Endothelial cell of umbilical vein (primary cell): ENCODE results near the gene SPATA6L. TPM values are rescaled to one million over a fixed set of nuclear protein-coding genes. Genes with fewer than 3 reads are reported as not detected.

ENCODE experiments used
- BruUV-seq: library from RNA; stranded (reverse); fragments of 400-500 nt; replicated peaks from 2 replicates; lab custom pipeline; 2021; lab: Mats Ljungman, UMichigan
- CTCF ChIA-PET: fragments of 300-600, 350-600 bp; sonication (Branson Sonifier 250); formaldehyde crosslinking; loops from one replicate; lab custom pipeline; 2021; ENCODE audit warnings: antibody characterized with exemption, inconsistent platforms; lab: Charles Lee
- POLR2A ChIA-PET: fragments of 300-600, 350-600 bp; sonication (Branson Sonifier 250); formaldehyde crosslinking; loops from one replicate; lab custom pipeline; 2021; ENCODE audit warnings: antibody characterized with exemption, inconsistent platforms; lab: Charles Lee
- DNase-seq: peaks from one replicate; pipeline ENCODE4 v3.0.0-alpha.2; 2011; ENCODE audit warnings: low read depth, low spot score
- FAIRE-seq: peaks from 2 replicates; lab custom pipeline; 2011; peaks lifted over from hg19 to GRCh38; lab: Jason Lieb, UNC
- H2AFZ ChIP-seq: 2 replicates; pipeline ENCODE4 v1.6.0; 2012; ENCODE audit warnings: low read depth, low read length, control low read depth, inconsistent platforms
- H3K27ac ChIP-seq: 2 replicates; pipeline ENCODE4 v1.5.1; 2011; ENCODE audit warnings: low read depth, mild to moderate bottlenecking, control low read depth, low read length, moderate library complexity; ENCODE audit not compliant: insufficient read depth
- H3K27me3 ChIP-seq, 2 experiments: 2 replicates each; pipeline versions ENCODE4 v1.6.0 to v1.6.1; 2011; ENCODE audit warnings: low read length in 2 of 2, mixed read lengths in 1 of 2; ENCODE audit not compliant: control insufficient read depth in 2 of 2, insufficient read depth in 2 of 2
- H3K36me3 ChIP-seq, 2 experiments: 2 replicates in 1 of 2; 3 replicates in 1 of 2; pipeline ENCODE4 v1.5.1; 2011; ENCODE audit warnings: low read length in 2 of 2, mild to moderate bottlenecking in 1 of 2, moderate library complexity in 1 of 2; ENCODE audit not compliant: control insufficient read depth in 2 of 2, insufficient read depth in 2 of 2; ENCODE audit errors: extremely low read depth in 1 of 2
- H3K4me1 ChIP-seq: 3 replicates; pipeline ENCODE4 v1.5.1; 2011; ENCODE audit warnings: mild to moderate bottlenecking, low read length; ENCODE audit not compliant: control insufficient read depth, insufficient read depth; ENCODE audit errors: extremely low read depth
- H3K4me2 ChIP-seq: 2 replicates; pipeline ENCODE4 v1.6.1; 2011; ENCODE audit warnings: low read length, control low read depth, mixed read lengths; ENCODE audit not compliant: insufficient read depth
- H3K4me3 ChIP-seq, 3 experiments: fragments of 200-600 bp in 1 of 3; sonication (generic), shearing (Covaris generic) in 1 of 3; replicated peaks in 1 of 3; 2 replicates each; pipeline ENCODE4 v1.5.1; 2011 to 2016; ENCODE audit warnings: control low read depth in 3 of 3, low read length in 3 of 3, mild to moderate bottlenecking in 2 of 3, inconsistent platforms in 1 of 3, low read depth in 1 of 3, moderate library complexity in 1 of 3; ENCODE audit not compliant: insufficient read depth in 1 of 3
- H3K79me2 ChIP-seq: 2 replicates; pipeline ENCODE4 v1.6.0; 2012; ENCODE audit warnings: low read length, inconsistent platforms; ENCODE audit not compliant: control insufficient read depth, insufficient read depth
- H3K9ac ChIP-seq: replicated peaks from 2 replicates; pipeline ENCODE3; 2011; ENCODE audit warnings: low read length, control low read depth; ENCODE audit not compliant: insufficient read depth; ENCODE audit errors: extremely low read depth
- H3K9me1 ChIP-seq: replicated peaks from 3 replicates; pipeline ENCODE4 v1.6.0; 2011; ENCODE audit warnings: mild to moderate bottlenecking, low read length; ENCODE audit not compliant: control insufficient read depth, insufficient read depth; ENCODE audit errors: extremely low read depth
- H3K9me3 ChIP-seq: replicated peaks from 2 replicates; pipeline ENCODE4 v1.5.1; 2012; ENCODE audit warnings: low read length, inconsistent platforms; ENCODE audit not compliant: control insufficient read depth, insufficient read depth
- H4K20me1 ChIP-seq: replicated peaks from 2 replicates; pipeline ENCODE3; 2011; ENCODE audit warnings: mild to moderate bottlenecking, low read length; ENCODE audit not compliant: control insufficient read depth, insufficient read depth; ENCODE audit errors: extremely low read depth
- EZH2 ChIP-seq: IDR thresholded peaks from 2 replicates; pipeline ENCODE4 v1.6.1; 2012; ENCODE audit warnings: borderline replicate concordance, low read depth, mild to moderate bottlenecking, moderate library complexity, low read length, inconsistent platforms; ENCODE audit not compliant: severe bottlenecking
- FOS ChIP-seq: IDR thresholded peaks from 2 replicates; pipeline ENCODE4 v1.6.1; 2011; ENCODE audit warnings: mild to moderate bottlenecking, low read length, moderate library complexity, borderline replicate concordance; ENCODE audit not compliant: insufficient read depth
- GATA2 ChIP-seq: IDR thresholded peaks from 2 replicates; pipeline ENCODE4 v1.7.0; 2011; ENCODE audit warnings: low read depth, mild to moderate bottlenecking, moderate library complexity, mixed read lengths, low read length; ENCODE audit not compliant: insufficient read length, insufficient read depth
- JUN ChIP-seq: IDR thresholded peaks from 2 replicates; pipeline ENCODE4 v1.6.1; 2011; ENCODE audit warnings: borderline replicate concordance, low read depth; ENCODE audit not compliant: insufficient read length, insufficient read depth
- MYC ChIP-seq: IDR thresholded peaks from one replicate; pipeline ENCODE4 v1.6.1; 2011; ENCODE audit warnings: mild to moderate bottlenecking, low read depth, low read length
- POLR2A ChIP-seq: IDR thresholded peaks from 2 replicates; pipeline ENCODE4 v1.6.1; 2012; ENCODE audit warnings: low read depth, mild to moderate bottlenecking, control low read depth, low read length
- POLR2AphosphoS5 ChIP-seq: IDR thresholded peaks from 2 replicates; pipeline ENCODE4 v1.6.1; 2012; ENCODE audit warnings: low read depth, mild to moderate bottlenecking, control low read depth, low read length, moderate library complexity; ENCODE audit not compliant: insufficient read depth
- dilution Hi-C: fragments of 300-500 bp; cut with MboI; formaldehyde crosslinking; loops from one replicate; pipeline ENCODE4 v1.15.0; 2019; ENCODE audit warnings: low sequenced_read_pairs; ENCODE audit not compliant: extremely low pct_ligation_motif_present
- intact Hi-C: fragments of 100-400 bp; cut with micrococcal nuclease; formaldehyde crosslinking; loops from one replicate; pipeline ENCODE4 v1.10.0; 2022
- polyA plus RNA-seq, 4 experiments: library from polyadenylated mRNA; depleted of rRNA in 3 of 4; stranded (reverse) in 3 of 4; unstranded in 1 of 4; fragments of >200 nt; gene quantifications; 2 replicates each; pipeline versions ENCODE4 v1.2.1 to v1.2.3, GENCODE V29; 2011 to 2012; ENCODE audit warnings: missing spikeins in 1 of 4
- total RNA-seq: library from RNA; stranded (reverse); gene quantifications from 2 replicates; pipeline ENCODE4 v1.2.3, GENCODE V29; 2021
- TF ChIP-seq, protein P1 (sequence below), 2 donors: IDR thresholded peaks; 1 replicate in 1 of 2; 2 replicates in 1 of 2; pipeline ENCODE4 v1.5.1; 2011; ENCODE audit warnings: low read length in 2 of 2, mild to moderate bottlenecking in 2 of 2, moderate library complexity in 2 of 2, control low read depth in 1 of 2, inconsistent platforms in 1 of 2, low read depth in 1 of 2; ENCODE audit not compliant: insufficient read depth in 1 of 2; ENCODE audit errors: extremely low read depth in 1 of 2
- TF ChIP-seq, protein P2 (sequence below): IDR thresholded peaks from 2 replicates; pipeline ENCODE4 v1.6.1; 2011; ENCODE audit not compliant: insufficient read depth, insufficient read length

The SPATA6L gene
- total and polyA plus RNA-seq, 2 donors (not counting 3 experiments of a cell fraction or from before 2014, with no cell fraction given): 0.40 to 1.5 TPM

- no peaks in the 10 kb centered on the region for H3K36me3 ChIP-seq
- no peaks in the 10 kb centered on the region for H3K9me3 ChIP-seq
- no peaks in the 10 kb centered on the region for H3K79me2 ChIP-seq
- FAIRE-seq: peak; percentile 78
- dilution Hi-C loops (no loop called here), intact Hi-C loops (no loop called here)
- H3K4me1 ChIP-seq: peaks cover 8% of the 10 kb centered on the region
- no peaks in the 10 kb centered on the region for H3K9me1 ChIP-seq
- ChIA-PET POLR2A (no interaction called here), CTCF (no interaction called here)
- H4K20me1 ChIP-seq: no peaks in the 10 kb centered on the region
- no peak overlapping the region for H2AFZ ChIP-seq
- peak; percentile 29 for DNase-seq
- H3K27ac ChIP-seq: no peak overlapping the region
- no peak overlapping the region for H3K9ac ChIP-seq
- peak; percentile 49 for TF ChIP-seq FOS
- peak; percentile 41 for TF ChIP-seq JUN
- TF ChIP-seq MYC: no peak
- TF ChIP-seq POLR2A: no peak
- TF ChIP-seq GATA2: no peak
- TF ChIP-seq, protein P1, sequence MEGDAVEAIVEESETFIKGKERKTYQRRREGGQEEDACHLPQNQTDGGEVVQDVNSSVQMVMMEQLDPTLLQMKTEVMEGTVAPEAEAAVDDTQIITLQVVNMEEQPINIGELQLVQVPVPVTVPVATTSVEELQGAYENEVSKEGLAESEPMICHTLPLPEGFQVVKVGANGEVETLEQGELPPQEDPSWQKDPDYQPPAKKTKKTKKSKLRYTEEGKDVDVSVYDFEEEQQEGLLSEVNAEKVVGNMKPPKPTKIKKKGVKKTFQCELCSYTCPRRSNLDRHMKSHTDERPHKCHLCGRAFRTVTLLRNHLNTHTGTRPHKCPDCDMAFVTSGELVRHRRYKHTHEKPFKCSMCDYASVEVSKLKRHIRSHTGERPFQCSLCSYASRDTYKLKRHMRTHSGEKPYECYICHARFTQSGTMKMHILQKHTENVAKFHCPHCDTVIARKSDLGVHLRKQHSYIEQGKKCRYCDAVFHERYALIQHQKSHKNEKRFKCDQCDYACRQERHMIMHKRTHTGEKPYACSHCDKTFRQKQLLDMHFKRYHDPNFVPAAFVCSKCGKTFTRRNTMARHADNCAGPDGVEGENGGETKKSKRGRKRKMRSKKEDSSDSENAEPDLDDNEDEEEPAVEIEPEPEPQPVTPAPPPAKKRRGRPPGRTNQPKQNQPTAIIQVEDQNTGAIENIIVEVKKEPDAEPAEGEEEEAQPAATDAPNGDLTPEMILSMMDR (IDR thresholded peaks at IDR 0.05; ENCODE audit: extremely low read depth in 1 of 2, insufficient read depth in 1 of 2, low read depth in 1 of 2, low read length in 2 of 2): no peak
- no TSS peak for BruUV-seq
- no peaks in the 10 kb centered on the region for H3K27me3 ChIP-seq
- no peak overlapping the region for H3K4me2 ChIP-seq
- no peak overlapping the region for H3K4me3 ChIP-seq
Observed at GRCh38 chr9:4567601-4568000, 98.7 kb downstream of the SPATA6L start.

DNA sequence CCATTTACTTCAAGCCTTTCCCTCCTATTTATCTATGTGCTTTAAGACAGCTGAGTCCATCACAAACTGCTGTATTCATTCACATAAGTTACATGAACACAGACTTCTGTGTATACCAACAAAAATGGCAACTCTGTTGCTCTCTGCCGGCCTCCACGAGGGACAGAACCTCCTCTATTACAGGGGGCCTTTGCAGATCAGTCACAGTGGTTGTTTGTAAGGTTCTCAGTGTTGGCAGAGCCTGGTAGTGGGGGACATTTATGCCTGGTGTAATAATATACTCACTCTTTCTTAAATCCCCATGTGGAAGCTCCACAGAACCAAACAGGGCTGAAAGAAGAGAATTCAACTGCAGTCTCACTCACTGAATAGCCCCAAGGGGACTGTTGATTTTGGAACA lies 99.5 kb downstream of the SPATA6L start:
- Histone ChIP-seq H3K4me1 (peaks cover 8% of the 10 kb centered on the region), H4K20me1 (no peaks in the 10 kb centered on the region), H3K4me2 (no peak overlapping the region), H3K36me3 (no peaks in the 10 kb centered on the region), H3K79me2 (no peaks in the 10 kb centered on the region), H3K27ac (no peak overlapping the region), H3K9me3 (no peaks in the 10 kb centered on the region), H3K9ac (no peak overlapping the region), H2AFZ (no peak overlapping the region), H3K27me3 (no peaks in the 10 kb centered on the region), H3K9me1 (no peaks in the 10 kb centered on the region), H3K4me3 (no peak overlapping the region)
- CTCF ChIA-PET: interaction anchor here (1.0 to 1.4 kb wide), 2 partner anchors 14 to 22 kb away, joined by 3 read pairs; no protein-coding TSS in a partner anchor
- FAIRE-seq: no peak
- no TSS peak for BruUV-seq
- POLR2A ChIA-PET: no interaction called here
- DNase-seq: no peak
- TF ChIP-seq MYC (no peak), GATA2 (no peak), EZH2 (no peak), POLR2A (no peak), JUN (no peak), POLR2AphosphoS5 (no peak), FOS (no peak)
- TF ChIP-seq, protein P1 (IDR thresholded peaks at IDR 0.05; ENCODE audit: extremely low read depth in 1 of 2, insufficient read depth in 1 of 2, low read depth in 1 of 2, low read length in 2 of 2): no peak
- TF ChIP-seq, protein P2, sequence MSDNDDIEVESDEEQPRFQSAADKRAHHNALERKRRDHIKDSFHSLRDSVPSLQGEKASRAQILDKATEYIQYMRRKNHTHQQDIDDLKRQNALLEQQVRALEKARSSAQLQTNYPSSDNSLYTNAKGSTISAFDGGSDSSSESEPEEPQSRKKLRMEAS: no peak
- intact Hi-C loops: no loop called here
- dilution Hi-C loops: no loop called here
